CMK (cell line): ENCODE measurements around the gene RELN.
"Not testable (repeated sequence)": the region's sequence is repeated elsewhere in the genome, so short reads cannot be mapped to it uniquely, and the experiment has no call there.

Experiments used
- DNase-seq: peaks from one replicate; pipeline ENCODE4 v3.0.0-alpha.2; 2010; ENCODE audit warnings: low read depth

Gene RELN

GRCh38 chr7:103941976-103942375 lies 47.5 kb downstream of the RELN start:
- DNase-seq: no peak

- no peak for DNase-seq
Observed at GRCh38 chr7:103940382-103941268, 48.8 kb downstream of the RELN start.

- no peak for DNase-seq
Observed at GRCh38 chr7:103937680-103938079, 51.8 kb downstream of the RELN start.

GRCh38 chr7:103936558-103936957 lies 52.9 kb downstream of the RELN start:
- no peak for DNase-seq

GRCh38 chr7:103934508-103934907 lies 55.0 kb downstream of the RELN start:
- no peak for DNase-seq

- DNase-seq: no peak
Observed at GRCh38 chr7:103932389-103932788, 57.1 kb downstream of the RELN start.

GRCh38 chr7:103929901-103930311 lies 59.6 kb downstream of the RELN start:
- DNase-seq: no peak

GRCh38 chr7:103928581-103928980 lies 60.9 kb downstream of the RELN start:
- DNase-seq: no peak

GRCh38 chr7:103924184-103924583 lies 65.3 kb downstream of the RELN start:
- DNase-seq: no peak

GRCh38 chr7:103922407-103922806 lies 67.1 kb downstream of the RELN start:
- no peak for DNase-seq

- DNase-seq: no peak
Observed at GRCh38 chr7:103921692-103922091, 67.8 kb downstream of the RELN start.

GRCh38 chr7:103919272-103919868 lies 70.1 kb downstream of the RELN start:
- DNase-seq: peak; percentile 40

- DNase-seq: no peak
Observed at GRCh38 chr7:103918631-103919271, 70.7 kb downstream of the RELN start.

- no peak for DNase-seq
Observed at GRCh38 chr7:103915680-103916357, 73.6 kb downstream of the RELN start.

GRCh38 chr7:103914147-103914899 lies 75.1 kb downstream of the RELN start:
- DNase-seq: no peak

- no peak for DNase-seq
Observed at GRCh38 chr7:103912891-103913605, 76.4 kb downstream of the RELN start.

GRCh38 chr7:103911015-103911414 lies 78.4 kb downstream of the RELN start:
- not testable (repeated sequence) for DNase-seq

- DNase-seq: no peak
Observed at GRCh38 chr7:103905997-103906396, 83.5 kb downstream of the RELN start.

GRCh38 chr7:103902917-103903316 lies 86.5 kb downstream of the RELN start:
- no peak for DNase-seq

GRCh38 chr7:103896826-103897225 lies 92.6 kb downstream of the RELN start:
- DNase-seq: not testable (repeated sequence)
